Stomach (tissue), 9 donors: ENCODE data around the gene TUB. TPM values are rescaled to one million over a fixed set of nuclear protein-coding genes. Genes with fewer than 3 reads are reported as not detected.

Source experiments
- DNase-seq, 2 donors: peaks; one replicate each; pipeline versions ENCODE4 v3.0.0 to v3.0.0-alpha.2; 2013 to 2019
- H3K27ac ChIP-seq, 5 donors: fragments of 200-600 bp in 4 of 5; sonication (generic) in 4 of 5; one replicate each; pipeline ENCODE4 v1.5.1; 2013 to 2019; ENCODE audit warnings: mild to moderate bottlenecking in 1 of 5, moderate library complexity in 1 of 5
- H3K27me3 ChIP-seq, 3 donors: fragments of 200-600 bp; sonication (generic); one replicate each; pipeline ENCODE4 v1.5.1; 2017 to 2019; ENCODE audit warnings: mixed run types in 1 of 3
- H3K36me3 ChIP-seq, 4 donors: fragments of 200-600 bp; sonication (generic); 1 replicate in 3 of 4; 2 replicates in 1 of 4; pipeline ENCODE4 v1.5.1; 2016 to 2019
- H3K4me1 ChIP-seq, 4 donors: fragments of 200-600 bp; sonication (generic); one replicate each; pipeline ENCODE4 v1.5.1; 2016 to 2019
- H3K4me3 ChIP-seq, 4 donors: fragments of 200-600 bp; sonication (generic) in 3 of 4; one replicate each; pipeline ENCODE4 v1.5.1; 2016 to 2019; ENCODE audit warnings: mild to moderate bottlenecking in 1 of 4
- H3K9me3 ChIP-seq, 4 donors: fragments of 200-600 bp; sonication (generic); one replicate each; pipeline ENCODE4 v1.5.1; 2016 to 2019
- EP300 ChIP-seq: sonication (generic); formaldehyde crosslinking; IDR thresholded peaks from one replicate; pipeline ENCODE4 v1.6.1; 2017; ENCODE audit warnings: antibody characterized with exemption
- POLR2A ChIP-seq, 4 donors: fragments of 450-650 bp; IDR thresholded peaks; one replicate each; pipeline ENCODE4 v1.6.1; 2016; ENCODE audit warnings: antibody characterized with exemption in 4 of 4, control low read depth in 2 of 4, mild to moderate bottlenecking in 1 of 4, moderate library complexity in 1 of 4
- POLR2AphosphoS5 ChIP-seq, 3 donors: sonication (generic); formaldehyde crosslinking; IDR thresholded peaks; one replicate each; pipeline ENCODE4 v1.6.1; 2016; ENCODE audit warnings: antibody characterized with exemption in 3 of 3
- WGBS, 5 donors: extraction: QIAGEN DNeasy Blood & Tissue Kit in 3 of 5; methylation state at CpG; one replicate each; pipeline versions ENCODE4 v1.1.5 to v1.1.7; 2013 to 2018; 5-methylcytosine and 5-hydroxymethylcytosine counted together
- intact Hi-C: fragments of 100-400 bp; cut with DNase I; formaldehyde crosslinking; loops from one replicate; pipeline ENCODE4 v1.15.1; 2023; ENCODE audit warnings: low total_unique reads
- polyA plus RNA-seq, 3 donors: library from polyadenylated mRNA; stranded (reverse); fragments of 200-250 nt; gene quantifications; one replicate each; pipeline ENCODE4 v1.2.3, GENCODE V29; 2013
- total RNA-seq, 5 donors: library from RNA; depleted of rRNA; stranded (reverse); fragments of >200 nt; gene quantifications; one replicate each; pipeline versions ENCODE4 v1.1.0 to v1.2.3, GENCODE V29; 2014 to 2016
- TF ChIP-seq, protein P1 (sequence below), 7 experiments: fragments of 450-650 bp in 4 of 7; fragments of 200-600 bp in 3 of 7; sonication (generic) in 3 of 7; IDR thresholded peaks; one replicate each; pipeline ENCODE4 v1.5.1; 2016 to 2019; ENCODE audit warnings: antibody characterized with exemption in 7 of 7, control low read depth in 2 of 7, mild to moderate bottlenecking in 1 of 7
- donor health status: healthy with polysubstance abuse.
- donor health status: Bipolar disorder and iron deficiency.
- donor health status: healthy.

The TUB gene
- total and polyA plus RNA-seq, 8 donors: under 0.01 to 12.1 (median 1.4) TPM; not detected in 1

DNA sequence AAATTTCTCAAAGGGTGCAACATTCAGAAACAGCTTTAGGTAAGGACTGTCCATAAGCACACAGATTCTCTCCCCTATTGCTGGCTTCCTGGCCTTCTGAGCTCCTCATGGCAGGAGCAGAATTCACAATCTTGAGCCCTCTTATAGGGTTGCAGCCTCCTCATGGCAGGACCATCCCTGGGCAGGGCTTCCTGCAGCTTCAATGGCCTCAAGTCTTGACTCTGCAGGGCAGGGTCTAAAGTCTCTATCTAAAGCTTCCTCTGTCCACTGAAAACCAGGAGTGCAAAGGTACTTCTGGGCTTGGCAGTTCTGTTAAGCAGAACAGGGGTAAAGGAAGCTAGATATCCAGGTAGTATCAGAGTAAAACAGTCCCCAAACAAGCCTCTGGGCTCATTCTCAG, 28.7 kb downstream of the TUB start:
- Histone ChIP-seq H3K36me3 (peaks cover 0 to 50% (median 25%) of the 10 kb centered on the region in 4 donors), H3K9me3 (peaks cover 0 to 4% (median 0%) of the 10 kb centered on the region in 4 donors), H3K27me3 (no peaks in the 10 kb centered on the region), H3K4me1 (peaks cover 0 to 14% (median 6%) of the 10 kb centered on the region in 4 donors), H3K4me3 (no peak overlapping the region), H3K27ac (no peak overlapping the region)
- TF ChIP-seq, protein P1, sequence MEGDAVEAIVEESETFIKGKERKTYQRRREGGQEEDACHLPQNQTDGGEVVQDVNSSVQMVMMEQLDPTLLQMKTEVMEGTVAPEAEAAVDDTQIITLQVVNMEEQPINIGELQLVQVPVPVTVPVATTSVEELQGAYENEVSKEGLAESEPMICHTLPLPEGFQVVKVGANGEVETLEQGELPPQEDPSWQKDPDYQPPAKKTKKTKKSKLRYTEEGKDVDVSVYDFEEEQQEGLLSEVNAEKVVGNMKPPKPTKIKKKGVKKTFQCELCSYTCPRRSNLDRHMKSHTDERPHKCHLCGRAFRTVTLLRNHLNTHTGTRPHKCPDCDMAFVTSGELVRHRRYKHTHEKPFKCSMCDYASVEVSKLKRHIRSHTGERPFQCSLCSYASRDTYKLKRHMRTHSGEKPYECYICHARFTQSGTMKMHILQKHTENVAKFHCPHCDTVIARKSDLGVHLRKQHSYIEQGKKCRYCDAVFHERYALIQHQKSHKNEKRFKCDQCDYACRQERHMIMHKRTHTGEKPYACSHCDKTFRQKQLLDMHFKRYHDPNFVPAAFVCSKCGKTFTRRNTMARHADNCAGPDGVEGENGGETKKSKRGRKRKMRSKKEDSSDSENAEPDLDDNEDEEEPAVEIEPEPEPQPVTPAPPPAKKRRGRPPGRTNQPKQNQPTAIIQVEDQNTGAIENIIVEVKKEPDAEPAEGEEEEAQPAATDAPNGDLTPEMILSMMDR (IDR thresholded peaks at IDR 0.05): no peak
- no peak for TF ChIP-seq POLR2A (IDR thresholded peaks at IDR 0.05)
- TF ChIP-seq EP300: no peak
- TF ChIP-seq POLR2AphosphoS5 (IDR thresholded peaks at IDR 0.05): no peak
- DNase-seq: no peak
- intact Hi-C loops: no loop called here

DNA sequence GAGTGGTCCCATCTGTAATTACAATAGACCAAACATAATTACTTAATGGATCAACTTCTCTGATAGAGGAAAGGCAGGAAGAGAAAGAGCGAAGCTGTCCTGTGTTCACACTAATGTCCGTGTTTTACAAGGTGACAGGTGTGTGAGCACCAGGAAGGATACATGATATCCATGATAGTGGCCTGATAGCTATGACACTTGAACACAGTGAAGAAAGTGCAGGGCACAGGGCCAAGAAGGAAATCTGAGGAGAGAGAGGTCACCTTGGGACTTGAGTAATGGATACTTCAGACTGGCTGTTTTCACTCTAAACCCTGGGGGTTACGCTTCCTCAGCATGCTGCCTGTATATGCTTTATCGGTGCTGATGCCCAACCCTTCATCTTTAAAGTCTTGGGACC, 29.4 kb downstream of the TUB start:
- TF ChIP-seq POLR2AphosphoS5 (IDR thresholded peaks at IDR 0.05): no peak
- no peak for TF ChIP-seq EP300
- no peak for TF ChIP-seq POLR2A (IDR thresholded peaks at IDR 0.05)
- H3K4me1 ChIP-seq: peaks cover 0 to 14% (median 6%) of the 10 kb centered on the region in 4 donors
- no peak overlapping the region for H3K4me3 ChIP-seq
- intact Hi-C loops: no loop called here
- peaks cover 0 to 43% (median 20%) of the 10 kb centered on the region in 4 donors for H3K36me3 ChIP-seq
- H3K27ac ChIP-seq: no peak overlapping the region
- 80 to 90% (median 86%) methylated on average over 4 of the region's 4 CpGs for WGBS, 5 donors
- H3K9me3 ChIP-seq: peaks cover 0 to 4% (median 0%) of the 10 kb centered on the region in 4 donors
- H3K27me3 ChIP-seq: no peaks in the 10 kb centered on the region
- DNase-seq: no peak

DNA sequence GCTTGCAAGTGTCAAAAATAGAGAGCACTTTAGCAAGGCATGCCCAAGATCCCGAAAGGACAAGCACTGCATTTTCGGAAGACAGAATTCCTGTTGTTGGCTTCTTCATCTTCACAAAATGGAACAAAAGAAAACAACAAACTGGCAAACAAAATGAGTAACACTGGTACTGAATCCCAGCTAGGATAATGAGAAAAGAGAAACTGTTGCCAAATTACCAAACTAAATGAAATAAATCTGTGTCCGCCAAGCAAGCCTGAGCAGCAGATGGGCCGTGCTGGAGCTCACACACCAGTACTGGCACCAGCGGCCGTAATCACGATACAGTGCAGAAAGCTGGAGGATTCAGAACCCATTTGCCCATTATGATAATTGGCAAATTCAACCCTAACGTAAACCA, 30.6 kb downstream of the TUB start:
- Histone ChIP-seq H3K36me3 (peaks cover 0 to 31% (median 15%) of the 10 kb centered on the region in 4 donors), H3K4me3 (no peak overlapping the region), H3K27ac (no peak overlapping the region), H3K4me1 (peaks cover 0 to 14% (median 6%) of the 10 kb centered on the region in 4 donors), H3K27me3 (no peaks in the 10 kb centered on the region), H3K9me3 (peaks cover 0 to 4% (median 0%) of the 10 kb centered on the region in 4 donors)
- intact Hi-C loops: no loop called here
- 64 to 80% (median 76%) methylated on average over 8 of the region's 8 CpGs for WGBS, 5 donors
- DNase-seq: no peak
- no peak for TF ChIP-seq EP300
- TF ChIP-seq POLR2AphosphoS5 (IDR thresholded peaks at IDR 0.05): no peak
- TF ChIP-seq POLR2A (IDR thresholded peaks at IDR 0.05): no peak
- TF ChIP-seq, protein P1 (IDR thresholded peaks at IDR 0.05): no peak

DNA sequence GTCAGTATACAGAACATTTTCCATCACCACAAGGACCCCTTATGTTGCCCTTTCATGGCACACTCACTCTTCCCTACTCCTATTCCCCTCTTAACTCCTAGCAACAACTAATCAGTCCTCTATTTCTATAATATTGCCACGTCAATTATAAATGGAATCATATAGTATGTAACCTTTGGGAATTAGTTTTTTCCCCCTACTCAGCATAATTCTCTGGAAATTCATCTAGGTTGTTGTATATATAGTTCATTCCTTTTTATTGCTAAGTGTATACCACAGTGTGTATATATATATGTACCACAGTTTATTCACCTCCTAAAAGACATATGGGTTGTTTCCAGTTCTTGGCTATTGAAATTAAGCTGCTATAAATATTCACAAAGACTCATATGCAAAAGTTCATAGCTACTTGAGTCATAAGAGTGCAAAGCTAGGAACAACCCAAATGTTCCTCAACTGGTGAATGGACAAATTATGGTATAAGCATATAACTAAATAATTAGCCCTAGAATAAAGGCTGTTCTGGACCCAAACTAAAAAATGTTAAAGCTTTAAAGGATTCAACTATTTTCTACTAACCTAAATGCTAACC, 41.3 kb downstream of the TUB start:
- Histone ChIP-seq H3K4me1 (no peaks in the 10 kb centered on the region), H3K9me3 (no peaks in the 10 kb centered on the region), H3K36me3 (peaks cover 0 to 23% (median 3%) of the 10 kb centered on the region in 4 donors), H3K4me3 (no peak overlapping the region), H3K27me3 (no peaks in the 10 kb centered on the region), H3K27ac (no peak overlapping the region)
- TF ChIP-seq POLR2A (IDR thresholded peaks at IDR 0.05) (no peak), POLR2AphosphoS5 (IDR thresholded peaks at IDR 0.05) (no peak), EP300 (no peak)
- TF ChIP-seq, protein P1 (IDR thresholded peaks at IDR 0.05): no peak
- no peak for DNase-seq
- 74 to 96% (median 92%) methylated on average over 1 of the region's 1 CpG for WGBS, 5 donors
- intact Hi-C loops: no loop called here

DNA sequence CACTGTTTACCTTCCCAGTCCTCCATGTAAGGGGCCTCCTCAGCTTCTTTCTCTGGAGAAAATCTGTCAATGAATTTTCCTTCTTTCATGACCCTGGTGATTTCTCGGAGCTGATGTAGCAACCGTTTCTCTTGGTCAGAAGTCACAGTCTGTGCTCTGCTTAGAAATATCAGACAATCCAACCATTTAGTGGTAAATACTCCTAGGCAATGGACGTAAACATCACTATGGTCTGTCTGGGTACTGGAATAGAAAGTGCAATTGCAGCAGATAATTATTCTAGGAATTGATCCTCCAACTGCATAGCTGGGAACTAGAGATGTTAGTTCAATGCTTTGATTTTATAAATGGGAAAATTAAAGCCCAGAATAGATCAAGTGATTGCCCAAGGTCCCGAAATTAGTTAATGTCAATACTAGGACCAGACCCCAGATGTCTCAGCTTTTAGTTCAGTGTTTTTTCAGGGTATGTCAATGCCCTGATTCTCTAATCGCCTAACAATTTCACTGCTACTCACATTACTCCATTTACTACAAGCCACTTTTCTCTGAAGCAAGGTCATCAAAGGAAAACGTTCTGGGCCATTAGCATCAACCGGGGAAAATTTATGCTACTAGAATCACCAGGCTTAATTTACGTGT, 45.8 kb downstream of the TUB start:
- no peaks in the 10 kb centered on the region for H3K9me3 ChIP-seq
- intact Hi-C loops: no loop called here
- no peaks in the 10 kb centered on the region for H3K27me3 ChIP-seq
- TF ChIP-seq EP300: no peak
- no peak for TF ChIP-seq POLR2A (IDR thresholded peaks at IDR 0.05)
- TF ChIP-seq POLR2AphosphoS5 (IDR thresholded peaks at IDR 0.05): no peak
- TF ChIP-seq, protein P1 (IDR thresholded peaks at IDR 0.05): no peak
- DNase-seq: no peak
- WGBS, 5 donors: 78 to 82% (median 80%) methylated on average over 8 of the region's 8 CpGs
- H3K4me1 ChIP-seq: no peaks in the 10 kb centered on the region
- H3K27ac ChIP-seq: no peak overlapping the region
- no peak overlapping the region for H3K4me3 ChIP-seq
- H3K36me3 ChIP-seq: peaks cover 0 to 14% (median 0%) of the 10 kb centered on the region in 4 donors
